CD4-positive, alpha-beta memory T cell (primary cell): ENCODE measurements around the gene CFAP61. TPM values are rescaled to one million over a fixed set of nuclear protein-coding genes. Genes with fewer than 3 reads are reported as not detected.
A peak's percentile ranks its signal among the peaks of the same experiment; 100 is the strongest.

ENCODE experiments used
- CTCF ChIA-PET: fragments of 350-600 bp; sonication (Branson Sonifier 250); formaldehyde crosslinking; loops from one replicate; lab custom pipeline; 2021; ENCODE audit warnings: inconsistent platforms; ENCODE audit not compliant: partially characterized antibody; lab: Charles Lee
- POLR2A ChIA-PET: fragments of 350-600 bp; sonication (Branson Sonifier 250); formaldehyde crosslinking; loops from one replicate; lab custom pipeline; 2021; ENCODE audit not compliant: partially characterized antibody; lab: Charles Lee
- DNase-seq, 5 donors: peaks; one replicate each; pipeline versions ENCODE4 v3.0.0 to v3.0.0-alpha.2; 2020 to 2022; ENCODE audit warnings: mixed read lengths in 1 of 5
- H3K27ac ChIP-seq: one replicate; pipeline ENCODE4 v1.7.0; 2013; ENCODE audit warnings: low read depth, low read length
- H3K27me3 ChIP-seq: 2 replicates; pipeline ENCODE4 v1.7.0; 2013; ENCODE audit warnings: mild to moderate bottlenecking, low read length, moderate library complexity; ENCODE audit not compliant: insufficient read depth
- H3K36me3 ChIP-seq: 2 replicates; pipeline ENCODE4 v1.7.0; 2013; ENCODE audit warnings: mild to moderate bottlenecking, low read length, moderate library complexity; ENCODE audit not compliant: insufficient read depth
- H3K4me1 ChIP-seq: 2 replicates; pipeline ENCODE4 v1.7.0; 2013; ENCODE audit warnings: mild to moderate bottlenecking, low read length, moderate library complexity; ENCODE audit not compliant: insufficient read depth
- H3K4me3 ChIP-seq, 2 donors: one replicate each; pipeline ENCODE4 v1.7.0; 2013; ENCODE audit warnings: low read length in 2 of 2, mild to moderate bottlenecking in 1 of 2
- H3K9me3 ChIP-seq, 2 donors: one replicate each; pipeline ENCODE4 v1.7.0; 2013; ENCODE audit warnings: low read length in 2 of 2, control low read depth in 1 of 2; ENCODE audit not compliant: control insufficient read depth in 1 of 2
- H3K27ac Mint-ChIP-seq, 7 donors: one replicate each; pipeline ENCODE4 v1.8.0; 2020 to 2021; ENCODE audit warnings: mixed read lengths in 7 of 7, mild to moderate bottlenecking in 6 of 7, inconsistent platforms in 3 of 7, moderate library complexity in 3 of 7
- H3K27me3 Mint-ChIP-seq, 2 donors: one replicate each; pipeline ENCODE4 v1.8.0; 2020 to 2021; ENCODE audit warnings: mixed read lengths in 2 of 2
- H3K36me3 Mint-ChIP-seq, 2 donors: one replicate each; pipeline ENCODE4 v1.8.0; 2020 to 2021; ENCODE audit warnings: mixed read lengths in 2 of 2, inconsistent platforms in 1 of 2, mild to moderate bottlenecking in 1 of 2
- H3K4me1 Mint-ChIP-seq, 4 donors: one replicate each; pipeline ENCODE4 v1.8.0; 2020 to 2021; ENCODE audit warnings: mixed read lengths in 4 of 4, mild to moderate bottlenecking in 1 of 4
- H3K4me3 Mint-ChIP-seq, 8 donors: one replicate each; pipeline ENCODE4 v1.8.0; 2020 to 2021; ENCODE audit warnings: mixed read lengths in 8 of 8, mild to moderate bottlenecking in 7 of 8, moderate library complexity in 6 of 8, inconsistent platforms in 3 of 8
- H3K9me3 Mint-ChIP-seq, 8 donors: one replicate each; pipeline ENCODE4 v1.8.0; 2020 to 2021; ENCODE audit warnings: mixed read lengths in 8 of 8, mild to moderate bottlenecking in 5 of 8, inconsistent platforms in 3 of 8, moderate library complexity in 1 of 8
- intact Hi-C: fragments of 100-400 bp; cut with micrococcal nuclease; formaldehyde crosslinking; loops from one replicate; pipeline ENCODE4 v1.15.1; 2023
- polyA plus RNA-seq, 2 donors: library from polyadenylated mRNA; unstranded; fragments of 300-500 nt; fragmentation: Illumina TruSeq; gene quantifications; one replicate each; pipeline ENCODE4 v1.2.3, GENCODE V29; 2021
- total RNA-seq, 2 experiments: library from RNA; stranded (reverse); gene quantifications; one replicate each; pipeline ENCODE4 v1.2.3, GENCODE V29; 2021

The CFAP61 gene
- total and polyA plus RNA-seq, 4 experiments from 2014 or later: not detected

DNA sequence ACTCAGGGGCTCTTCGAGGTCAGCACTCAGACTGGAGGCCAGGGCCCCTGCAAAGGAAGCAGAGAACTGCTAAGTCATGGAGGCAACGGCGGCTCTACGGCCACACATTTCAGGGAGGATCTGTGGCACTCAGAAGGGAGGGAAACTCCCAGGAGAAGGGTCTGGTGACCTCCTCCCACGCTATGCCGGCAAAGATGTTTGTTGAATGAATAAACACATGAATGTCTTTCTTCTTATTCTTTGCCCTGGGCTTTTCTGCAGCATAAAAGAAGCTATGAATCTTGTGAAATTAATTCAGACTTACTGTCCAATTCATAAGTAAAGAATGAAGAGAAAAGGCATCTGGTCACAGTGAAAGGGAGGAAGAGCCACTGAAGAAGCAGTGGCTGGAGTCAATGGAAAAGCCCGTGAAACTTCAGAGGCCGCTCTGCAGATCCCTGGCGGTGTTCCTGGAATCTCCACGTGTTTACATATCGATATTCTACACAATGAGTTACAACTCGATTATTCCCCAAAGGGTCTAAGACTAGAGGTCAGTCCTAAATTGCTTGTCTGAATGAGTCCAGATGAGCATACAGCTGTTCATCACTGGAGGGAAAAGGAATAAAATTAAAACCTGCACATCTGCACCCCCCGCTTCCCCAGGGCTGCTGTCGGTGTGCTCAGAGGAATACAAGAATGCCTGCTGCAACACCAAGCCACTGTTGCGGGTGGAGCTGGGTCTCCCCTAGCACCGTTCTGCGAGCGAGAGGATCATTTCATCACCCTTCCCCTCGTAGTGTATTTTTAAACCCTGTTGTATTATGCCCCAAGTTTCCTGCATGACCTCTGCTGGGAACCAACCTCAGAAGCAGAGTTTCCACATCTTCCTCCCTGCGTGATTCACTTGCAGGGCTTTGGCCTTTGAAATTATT, 341.1 kb downstream of the CFAP61 start:
- CTCF ChIA-PET: no interaction called here
- no peak overlapping the region for H3K27ac ChIP-seq
- H3K27ac Mint-ChIP-seq: peak overlapping the region in 1 of 7 donors; percentile 19

DNA sequence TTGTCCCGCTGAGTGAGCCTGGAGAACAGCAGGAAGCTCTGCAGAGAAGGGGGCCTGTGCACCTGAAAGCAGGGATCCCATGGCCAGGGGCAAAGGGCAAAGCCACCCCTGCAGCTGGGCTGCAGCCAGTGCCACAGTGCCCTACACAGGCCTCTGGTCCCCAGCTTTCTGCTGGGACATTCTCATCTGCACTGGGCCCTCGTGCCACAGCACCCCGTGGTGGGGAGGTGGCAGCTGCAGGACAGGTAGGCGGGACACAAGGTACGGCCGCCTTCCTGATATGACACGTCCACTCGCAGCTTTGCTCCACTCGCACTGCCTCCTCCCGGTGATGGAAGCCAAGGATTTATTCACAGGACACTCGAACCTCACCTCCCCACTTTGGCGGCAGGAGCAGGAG, 342.8 kb downstream of the CFAP61 start:
- Mint-ChIP-seq H3K4me3 (no peak overlapping the region), H3K27me3 (no peaks in the 10 kb centered on the region), H3K27ac (no peak overlapping the region), H3K4me1 (peaks cover 0 to 1% (median 0%) of the 10 kb centered on the region in 4 donors), H3K9me3 (no peaks in the 10 kb centered on the region), H3K36me3 (peaks cover 44 to 49% of the 10 kb centered on the region in 2 donors)
- Histone ChIP-seq H3K36me3 (peaks cover 8% of the 10 kb centered on the region), H3K27ac (no peak overlapping the region), H3K4me3 (no peak overlapping the region), H3K27me3 (no peaks in the 10 kb centered on the region), H3K9me3 (no peaks in the 10 kb centered on the region), H3K4me1 (no peaks in the 10 kb centered on the region)
- CTCF ChIA-PET: no interaction called here
- POLR2A ChIA-PET: no interaction called here
- intact Hi-C loops: no loop called here
- DNase-seq: no peak

More for the DNA sequence above, 341.1 kb downstream of the CFAP61 start:
- POLR2A ChIA-PET: no interaction called here
- H3K36me3 ChIP-seq: peaks cover 8% of the 10 kb centered on the region
- intact Hi-C loops: no loop called here
- no peaks in the 10 kb centered on the region for H3K9me3 ChIP-seq
- Mint-ChIP-seq H3K27me3 (no peaks in the 10 kb centered on the region), H3K9me3 (no peaks in the 10 kb centered on the region), H3K36me3 (peaks cover 36 to 37% of the 10 kb centered on the region in 2 donors), H3K4me1 (no peaks in the 10 kb centered on the region), H3K4me3 (no peak overlapping the region)
- no peaks in the 10 kb centered on the region for H3K4me1 ChIP-seq
- no peak for DNase-seq
- no peak overlapping the region for H3K4me3 ChIP-seq
- H3K27me3 ChIP-seq: no peaks in the 10 kb centered on the region

DNA sequence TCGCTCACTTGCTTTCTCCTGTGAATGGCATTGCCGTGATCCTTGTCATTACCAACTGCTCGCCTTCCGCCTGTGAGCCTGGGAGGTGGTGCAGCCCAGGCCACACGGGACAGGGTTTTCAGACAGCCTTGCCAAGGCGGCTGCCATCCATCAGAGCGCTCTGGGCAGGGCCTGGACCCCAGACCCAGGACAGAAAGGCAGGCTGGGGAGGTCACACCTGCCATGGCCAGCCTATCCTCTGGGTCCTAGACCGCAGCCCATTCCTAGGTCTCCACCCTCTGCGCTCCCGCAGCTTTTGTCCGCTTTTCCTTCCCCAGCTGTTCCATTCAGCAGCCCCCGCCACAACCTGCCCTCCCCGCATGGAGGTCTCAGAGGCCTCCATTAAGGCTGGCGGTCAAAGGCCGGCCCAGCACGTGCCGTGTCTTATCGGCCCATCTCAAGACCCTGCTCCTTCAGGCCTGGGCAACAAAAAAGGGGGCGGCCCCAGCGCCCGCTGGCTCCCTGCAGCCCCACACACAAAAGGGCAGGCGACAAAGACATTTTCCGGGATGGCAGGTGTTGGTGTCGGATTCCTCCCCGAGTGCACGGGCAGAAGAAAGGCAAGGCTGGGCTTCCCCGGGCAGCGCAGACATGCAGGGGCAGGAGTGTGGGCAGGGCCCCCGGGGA, 343.7 kb downstream of the CFAP61 start:
- Mint-ChIP-seq H3K9me3 (no peaks in the 10 kb centered on the region), H3K36me3 (peaks cover 39 to 45% of the 10 kb centered on the region in 2 donors), H3K27me3 (no peaks in the 10 kb centered on the region), H3K4me1 (peaks cover 0 to 1% (median 0%) of the 10 kb centered on the region in 4 donors), H3K27ac (no peak overlapping the region), H3K4me3 (no peak overlapping the region)
- DNase-seq: no peak
- POLR2A ChIA-PET: no interaction called here
- H3K36me3 ChIP-seq: peaks cover 8% of the 10 kb centered on the region
- no peak overlapping the region for H3K4me3 ChIP-seq
- H3K27ac ChIP-seq: no peak overlapping the region
- H3K9me3 ChIP-seq: no peaks in the 10 kb centered on the region
- H3K27me3 ChIP-seq: no peaks in the 10 kb centered on the region
- CTCF ChIA-PET: no interaction called here
- intact Hi-C loops: no loop called here
- H3K4me1 ChIP-seq: no peaks in the 10 kb centered on the region

DNA sequence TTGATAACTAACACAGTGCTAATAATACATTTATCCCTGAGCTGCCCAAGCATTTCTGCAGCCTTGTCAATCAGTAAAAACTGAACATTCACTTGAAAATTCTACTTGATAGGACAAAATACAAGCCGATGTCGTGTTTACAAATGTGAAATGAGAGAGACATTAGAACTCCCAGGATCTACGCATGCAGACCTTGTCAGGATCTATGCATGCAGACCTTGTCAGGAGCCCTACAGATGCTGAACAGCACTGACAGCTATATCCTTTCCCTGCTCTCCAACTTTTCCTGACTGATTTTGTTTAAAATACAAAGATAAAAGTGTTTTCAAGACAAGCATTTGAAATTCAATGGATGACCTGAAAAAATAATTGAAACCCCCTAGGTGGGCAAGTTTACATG, 344.5 kb downstream of the CFAP61 start:
- intact Hi-C loops: no loop called here
- CTCF ChIA-PET: no interaction called here
- peaks cover 8% of the 10 kb centered on the region for H3K36me3 ChIP-seq
- no peaks in the 10 kb centered on the region for H3K27me3 Mint-ChIP-seq
- no peak overlapping the region for H3K4me3 Mint-ChIP-seq
- H3K9me3 ChIP-seq: no peaks in the 10 kb centered on the region
- DNase-seq: no peak
- no peaks in the 10 kb centered on the region for H3K9me3 Mint-ChIP-seq
- H3K4me1 Mint-ChIP-seq: peaks cover 0 to 1% (median 0%) of the 10 kb centered on the region in 4 donors
- H3K4me3 ChIP-seq: no peak overlapping the region
- H3K27ac ChIP-seq: no peak overlapping the region
- H3K27me3 ChIP-seq: no peaks in the 10 kb centered on the region
- POLR2A ChIA-PET: no interaction called here
- peaks cover 40 to 43% of the 10 kb centered on the region in 2 donors for H3K36me3 Mint-ChIP-seq
- H3K4me1 ChIP-seq: no peaks in the 10 kb centered on the region
- H3K27ac Mint-ChIP-seq: no peak overlapping the region

DNA sequence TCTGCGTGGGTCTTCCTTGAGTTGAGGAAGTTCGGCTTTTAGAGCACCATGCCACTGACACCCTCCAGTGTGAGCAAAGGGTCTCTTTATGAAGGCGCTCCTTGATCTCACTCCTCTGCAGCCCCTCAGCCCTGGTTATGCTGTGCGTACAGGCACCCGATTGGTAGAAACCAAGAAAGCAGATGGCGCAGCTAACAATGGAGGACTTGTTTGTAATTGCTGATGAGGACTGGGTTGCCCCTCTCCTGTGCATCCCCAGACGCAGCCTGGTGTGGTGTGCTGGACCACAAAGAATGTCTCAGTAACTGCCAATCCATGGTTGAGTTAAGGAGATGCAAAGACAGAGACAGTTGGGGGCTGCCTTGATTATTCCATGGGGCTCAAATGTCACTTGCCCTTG, 345.8 kb downstream of the CFAP61 start:
- H3K9me3 Mint-ChIP-seq: no peaks in the 10 kb centered on the region
- no peaks in the 10 kb centered on the region for H3K4me1 ChIP-seq
- no peak overlapping the region for H3K4me3 ChIP-seq
- no peaks in the 10 kb centered on the region for H3K9me3 ChIP-seq
- intact Hi-C loops: no loop called here
- ChIA-PET POLR2A (no interaction called here), CTCF (no interaction called here)
- H3K27me3 ChIP-seq: no peaks in the 10 kb centered on the region
- peaks cover 0 to 1% (median 0%) of the 10 kb centered on the region in 4 donors for H3K4me1 Mint-ChIP-seq
- no peak overlapping the region for H3K27ac ChIP-seq
- no peak for DNase-seq
- no peak overlapping the region for H3K27ac Mint-ChIP-seq
- H3K36me3 Mint-ChIP-seq: peaks cover 35 to 39% of the 10 kb centered on the region in 2 donors
- H3K27me3 Mint-ChIP-seq: no peaks in the 10 kb centered on the region
- H3K36me3 ChIP-seq: peaks cover 2% of the 10 kb centered on the region
- H3K4me3 Mint-ChIP-seq: no peak overlapping the region

DNA sequence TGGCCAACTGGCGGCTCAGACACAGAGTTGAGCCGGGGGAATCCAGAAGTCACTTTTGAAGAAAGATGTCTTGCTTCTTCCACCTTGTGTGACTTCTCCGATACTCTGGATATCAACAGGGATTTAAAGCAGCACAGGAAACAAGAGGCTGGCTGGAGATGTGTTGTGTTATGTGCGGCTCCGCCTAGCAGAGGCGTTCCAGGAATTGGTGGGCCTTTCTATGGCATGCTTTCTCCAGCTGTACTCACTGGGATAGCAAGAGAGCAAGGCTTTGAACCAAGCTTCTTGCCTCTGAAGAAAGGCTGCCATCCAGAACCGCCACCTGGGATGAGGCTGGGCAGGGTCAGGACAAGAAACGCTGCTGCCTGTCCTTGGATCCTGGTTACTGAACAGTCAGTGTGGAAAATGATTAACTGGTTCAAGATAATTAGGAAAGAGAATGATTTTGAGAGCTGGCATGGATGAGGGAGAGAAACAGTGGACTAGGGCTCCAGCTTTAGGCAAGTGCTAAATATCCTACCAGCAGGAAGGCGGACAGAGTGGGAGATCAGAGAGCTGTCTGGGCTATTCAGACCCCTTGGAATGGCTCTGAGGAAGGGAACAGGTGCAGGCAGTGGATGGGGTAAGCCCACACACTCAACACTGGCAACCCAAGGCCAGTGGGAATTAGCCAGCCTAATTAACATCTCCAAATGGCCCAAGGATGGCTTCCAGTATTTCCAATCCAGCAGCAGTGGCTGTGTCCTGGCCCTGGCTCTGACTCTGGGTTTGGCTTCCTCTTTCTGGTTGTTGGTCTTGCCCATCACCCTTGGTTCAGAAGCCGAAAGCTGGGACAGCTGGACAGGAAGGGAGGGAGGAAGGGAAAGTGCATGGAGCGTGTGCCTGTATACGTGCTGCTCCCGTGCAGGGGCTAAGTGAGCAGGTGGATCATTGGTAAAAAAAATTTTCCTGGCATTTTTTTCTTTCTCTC, 347.5 kb downstream of the CFAP61 start:
- POLR2A ChIA-PET: no interaction called here
- CTCF ChIA-PET: no interaction called here
- no peaks in the 10 kb centered on the region for H3K27me3 ChIP-seq

More for the DNA sequence above, 347.5 kb downstream of the CFAP61 start:
- Mint-ChIP-seq H3K36me3 (peaks cover 29 to 35% of the 10 kb centered on the region in 2 donors), H3K4me3 (no peak overlapping the region), H3K4me1 (peaks cover 0 to 1% (median 0%) of the 10 kb centered on the region in 4 donors), H3K27ac (peak overlapping the region in 1 of 7 donors; percentile 30), H3K9me3 (no peaks in the 10 kb centered on the region), H3K27me3 (no peaks in the 10 kb centered on the region)
- Histone ChIP-seq H3K27ac (no peak overlapping the region), H3K9me3 (no peaks in the 10 kb centered on the region), H3K4me1 (no peaks in the 10 kb centered on the region), H3K36me3 (no peaks in the 10 kb centered on the region), H3K4me3 (no peak overlapping the region)
- DNase-seq: no peak
- intact Hi-C loops: no loop called here
